IMR-90 (cell line): ENCODE results near the gene DUSP3.

Source experiments
- BHLHE40 ChIP-seq: fragments of 150-350 bp; IDR thresholded peaks from 2 replicates; pipeline ENCODE4 v1.6.1; 2016; ENCODE audit warnings: mild to moderate bottlenecking, low read depth, low read length
- CEBPB ChIP-seq: IDR thresholded peaks from 2 replicates; pipeline ENCODE4 v1.6.1; 2012; ENCODE audit warnings: low read depth, low read length, improper control_type of control experiment
- CHD1 ChIP-seq: IDR thresholded peaks from 2 replicates; pipeline ENCODE4 v1.6.1; 2012; ENCODE audit warnings: low read depth, low read length, improper control_type of control experiment
- CTCF ChIP-seq: conservative IDR thresholded peaks from 2 replicates; pipeline ENCODE4 v1.5.1; 2012; ENCODE audit warnings: mild to moderate bottlenecking, low read depth, low read length, improper control_type of control experiment
- ELK1 ChIP-seq: fragments of 150-350 bp; IDR thresholded peaks from 2 replicates; pipeline ENCODE4 v1.6.1; 2016; ENCODE audit warnings: low read depth, mild to moderate bottlenecking, low read length, moderate library complexity, borderline replicate concordance
- FOS ChIP-seq: fragments of 150-350 bp; IDR thresholded peaks from 2 replicates; pipeline ENCODE4 v1.6.1; 2016; ENCODE audit warnings: low read depth, low read length
- MAZ ChIP-seq: IDR thresholded peaks from 2 replicates; pipeline ENCODE4 v1.6.1; 2012; ENCODE audit warnings: low read depth, mild to moderate bottlenecking, low read length, improper control_type of control experiment, moderate library complexity, borderline replicate concordance
- MXI1 ChIP-seq: IDR thresholded peaks from 2 replicates; pipeline ENCODE4 v1.6.1; 2012; ENCODE audit warnings: low read depth, mild to moderate bottlenecking, low read length, moderate library complexity, borderline replicate concordance
- NFE2L2 ChIP-seq: fragments of 150-350 bp; IDR thresholded peaks from 2 replicates; pipeline ENCODE4 v1.6.1; 2016; ENCODE audit warnings: low read depth, mild to moderate bottlenecking, low read length
- POLR2A ChIP-seq: IDR thresholded peaks from 2 replicates; pipeline ENCODE4 v1.6.1; 2012; ENCODE audit warnings: mild to moderate bottlenecking, low read depth, low read length
- RCOR1 ChIP-seq: IDR thresholded peaks from 2 replicates; pipeline ENCODE4 v1.6.1; 2012; ENCODE audit warnings: mild to moderate bottlenecking, low read length, improper control_type of control experiment; ENCODE audit not compliant: insufficient replicate concordance
- RFX5 ChIP-seq: IDR thresholded peaks from 2 replicates; pipeline ENCODE4 v1.8.0; 2012; ENCODE audit warnings: low read depth, mild to moderate bottlenecking, low read length, moderate library complexity
- SMC3 ChIP-seq: fragments of 150-350 bp; IDR thresholded peaks from 2 replicates; pipeline ENCODE4 v1.6.1; 2016; ENCODE audit warnings: low read depth, mild to moderate bottlenecking, antibody characterized with exemption, low read length, moderate library complexity
- USF2 ChIP-seq: fragments of 150-350 bp; IDR thresholded peaks from 2 replicates; pipeline ENCODE4 v1.6.1; 2017; ENCODE audit warnings: mild to moderate bottlenecking, antibody characterized with exemption, low read length, low read depth

- no peak for TF ChIP-seq CTCF
- no peak for TF ChIP-seq POLR2A
- no peak for TF ChIP-seq ELK1
- TF ChIP-seq RCOR1: no peak
- TF ChIP-seq SMC3: no peak
- TF ChIP-seq RFX5: no peak
- no peak for TF ChIP-seq BHLHE40
- no peak for TF ChIP-seq MXI1
- no peak for TF ChIP-seq CEBPB
- no peak for TF ChIP-seq USF2
- no peak for TF ChIP-seq CHD1
- TF ChIP-seq MAZ: no peak
- TF ChIP-seq FOS: no peak
- no peak for TF ChIP-seq NFE2L2
Measured at GRCh38 chr17:43818966-43819365, 40.2 kb upstream of the DUSP3 start.
